ENCODE measurements around the gene TNFRSF13B. TPM values are rescaled to one million over a fixed set of nuclear protein-coding genes. Genes with fewer than 3 reads are reported as not detected.
"Not testable (repeated sequence)": the region's sequence is repeated elsewhere in the genome, so short reads cannot be mapped to it uniquely, and the experiment has no call there.

The TNFRSF13B gene
- total RNA-seq, 1 experiment from 2014 or later: not detected

- H3K27ac Mint-ChIP-seq (ENCODE audit: unreplicated experiment): no peak overlapping the region
- no peak for DNase-seq
- H3K4me3 Mint-ChIP-seq (ENCODE audit: low read depth, unreplicated experiment): no peak overlapping the region
- intact Hi-C loops (cut with micrococcal nuclease; ENCODE audit: unreplicated experiment): no loop called here
- BruUV-seq (replicated peaks): no TSS peak
- no peaks in the 10 kb centered on the region for H3K9me3 Mint-ChIP-seq (ENCODE audit: low read depth, unreplicated experiment)
- H3K27me3 Mint-ChIP-seq (ENCODE audit: unreplicated experiment): no peaks in the 10 kb centered on the region
- CTCF ChIA-PET: interaction anchor here (2.3 kb wide), 1 partner anchor 11 kb away, joined by 4 read pairs; no protein-coding TSS in a partner anchor
- peaks cover 9% of the 10 kb centered on the region for H3K4me1 Mint-ChIP-seq (ENCODE audit: low read depth, unreplicated experiment)
- no peaks in the 10 kb centered on the region for H3K36me3 Mint-ChIP-seq (ENCODE audit: insufficient read depth, unreplicated experiment)
- no peak for TF ChIP-seq CTCF (IDR thresholded peaks at IDR 0.05; ENCODE audit: unreplicated experiment)
Measured at GRCh38 chr17:16986391-16986790, 14.5 kb upstream of the TNFRSF13B start.

- no peak for TF ChIP-seq CTCF (IDR thresholded peaks at IDR 0.05; ENCODE audit: unreplicated experiment)
- CTCF ChIA-PET: interaction anchor here (0.6 kb wide), 1 partner anchor 319 kb away, joined by 3 read pairs; no protein-coding TSS in a partner anchor
- Mint-ChIP-seq H3K4me3 (ENCODE audit: low read depth, unreplicated experiment) (no peak overlapping the region), H3K9me3 (ENCODE audit: low read depth, unreplicated experiment) (no peaks in the 10 kb centered on the region), H3K27ac (ENCODE audit: unreplicated experiment) (no peak overlapping the region), H3K27me3 (ENCODE audit: unreplicated experiment) (peaks cover 16% of the 10 kb centered on the region), H3K4me1 (ENCODE audit: low read depth, unreplicated experiment) (no peaks in the 10 kb centered on the region), H3K36me3 (ENCODE audit: insufficient read depth, unreplicated experiment) (no peaks in the 10 kb centered on the region)
- BruUV-seq (replicated peaks): no TSS peak
- DNase-seq: no peak
- intact Hi-C loops (cut with micrococcal nuclease; ENCODE audit: unreplicated experiment): no loop called here
Measured at GRCh38 chr17:16981928-16982327, 10.0 kb upstream of the TNFRSF13B start.

- BruUV-seq (replicated peaks): no TSS peak
- Mint-ChIP-seq H3K36me3 (ENCODE audit: insufficient read depth, unreplicated experiment) (no peaks in the 10 kb centered on the region), H3K4me3 (ENCODE audit: low read depth, unreplicated experiment) (no peak overlapping the region), H3K4me1 (ENCODE audit: low read depth, unreplicated experiment) (no peaks in the 10 kb centered on the region), H3K27ac (ENCODE audit: unreplicated experiment) (no peak overlapping the region), H3K9me3 (ENCODE audit: low read depth, unreplicated experiment) (no peaks in the 10 kb centered on the region), H3K27me3 (ENCODE audit: unreplicated experiment) (peaks cover 22% of the 10 kb centered on the region)
- no peak for TF ChIP-seq CTCF (IDR thresholded peaks at IDR 0.05; ENCODE audit: unreplicated experiment)
- intact Hi-C loops (cut with micrococcal nuclease; ENCODE audit: unreplicated experiment): no loop called here
- no peak for DNase-seq
- CTCF ChIA-PET: interaction anchor here (0.6 kb wide), 1 partner anchor 318 kb away, joined by 3 read pairs; no protein-coding TSS in a partner anchor
Measured at GRCh38 chr17:16980813-16981731, 9.2 kb upstream of the TNFRSF13B start.

GRCh38 chr17:16980061-16980460, 8.1 kb upstream of the TNFRSF13B start:
- H3K36me3 Mint-ChIP-seq (ENCODE audit: insufficient read depth, unreplicated experiment): no peaks in the 10 kb centered on the region
- no peak overlapping the region for H3K4me3 Mint-ChIP-seq (ENCODE audit: low read depth, unreplicated experiment)
- no peak for TF ChIP-seq CTCF (IDR thresholded peaks at IDR 0.05; ENCODE audit: unreplicated experiment)
- no peak overlapping the region for H3K27ac Mint-ChIP-seq (ENCODE audit: unreplicated experiment)
- H3K27me3 Mint-ChIP-seq (ENCODE audit: unreplicated experiment): peaks cover 22% of the 10 kb centered on the region
- H3K4me1 Mint-ChIP-seq (ENCODE audit: low read depth, unreplicated experiment): no peaks in the 10 kb centered on the region
- no peak for DNase-seq
- intact Hi-C loops (cut with micrococcal nuclease; ENCODE audit: unreplicated experiment): no loop called here
- H3K9me3 Mint-ChIP-seq (ENCODE audit: low read depth, unreplicated experiment): no peaks in the 10 kb centered on the region
- no TSS peak for BruUV-seq (replicated peaks)
- CTCF ChIA-PET: no interaction called here

GRCh38 chr17:16979237-16979823, 7.4 kb upstream of the TNFRSF13B start:
- BruUV-seq (replicated peaks); H3K4me3 Mint-ChIP-seq (ENCODE audit: low read depth, unreplicated experiment); DNase-seq; H3K4me1 Mint-ChIP-seq (ENCODE audit: low read depth, unreplicated experiment); CTCF ChIA-PET; intact Hi-C loops (cut with micrococcal nuclease; ENCODE audit: unreplicated experiment); H3K27ac Mint-ChIP-seq (ENCODE audit: unreplicated experiment); H3K36me3 Mint-ChIP-seq (ENCODE audit: insufficient read depth, unreplicated experiment); H3K9me3 Mint-ChIP-seq (ENCODE audit: low read depth, unreplicated experiment): not testable (repeated sequence)
- peaks cover 22% of the 10 kb centered on the region for H3K27me3 Mint-ChIP-seq (ENCODE audit: unreplicated experiment)
